ENCODE data around the gene GPM6B. TPM values are rescaled to one million over a fixed set of nuclear protein-coding genes. Genes with fewer than 3 reads are reported as not detected.
"Not testable (repeated sequence)": the region's sequence is repeated elsewhere in the genome, so short reads cannot be mapped to it uniquely, and the experiment has no call there.

The GPM6B gene
- total RNA-seq, 2 donors from 2014 or later, result not detected

DNA sequence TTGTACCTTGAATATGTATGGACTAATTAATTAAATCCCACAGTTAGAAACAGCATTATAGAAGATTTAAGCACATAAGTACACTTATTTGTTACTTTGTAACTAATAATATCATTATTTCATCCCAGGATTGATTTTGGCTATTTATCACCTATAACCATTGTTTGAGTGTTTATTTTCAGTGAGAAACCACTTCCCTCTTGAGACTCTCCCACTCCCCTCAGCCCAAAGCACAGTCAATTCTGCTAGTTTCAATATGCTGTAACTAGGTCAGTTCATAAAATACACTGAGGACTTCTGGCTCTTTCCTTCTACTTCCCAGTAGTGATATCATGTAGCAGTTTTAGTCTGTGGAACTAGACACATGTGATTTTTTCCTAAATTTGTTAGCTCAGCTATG is 66.1 kb downstream of the GPM6B start:
- no peak for DNase-seq
- H3K4me1 Mint-ChIP-seq, result peaks cover 12% of the 10 kb centered on the region
- peak overlapping the region; percentile 45 for H3K27ac Mint-ChIP-seq
- no peaks in the 10 kb centered on the region for H3K9me3 ChIP-seq (ENCODE audit: control insufficient read depth, low read length, poor library complexity, severe bottlenecking)
- peaks cover 2% of the 10 kb centered on the region for H3K36me3 Mint-ChIP-seq (ENCODE audit: low read depth)
- H3K4me3 Mint-ChIP-seq, result no peak overlapping the region
- no peak for ATAC-seq
- no peaks in the 10 kb centered on the region for H3K27me3 Mint-ChIP-seq

DNA sequence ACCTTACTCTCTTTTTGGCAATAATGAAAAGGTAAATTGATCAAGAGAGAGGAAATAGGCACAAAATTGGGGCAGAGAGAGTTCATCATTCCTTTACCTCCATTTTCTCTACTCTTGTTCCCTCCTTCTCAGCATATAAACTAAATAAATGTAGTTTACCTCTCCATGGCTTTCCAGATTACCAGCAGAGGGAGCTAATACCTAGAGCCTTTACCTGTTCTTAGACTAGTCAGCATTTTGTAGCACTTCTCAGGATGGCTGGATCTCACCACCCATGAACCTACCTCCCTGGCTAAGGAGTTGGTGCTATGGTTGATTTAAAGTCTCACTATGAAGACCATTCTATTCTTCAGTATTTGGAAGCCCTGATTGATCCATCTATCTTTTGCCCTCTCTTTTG is 66.7 kb downstream of the GPM6B start:
- DNase-seq (no peak), ATAC-seq (peak; percentile 76)
- Mint-ChIP-seq H3K27me3 (no peaks in the 10 kb centered on the region), H3K27ac (peak overlapping the region; percentile 45), H3K4me3 (no peak overlapping the region), H3K4me1 (peaks cover 12% of the 10 kb centered on the region), H3K36me3 (ENCODE audit: low read depth) (peaks cover 2% of the 10 kb centered on the region)
- no peaks in the 10 kb centered on the region for H3K9me3 ChIP-seq (ENCODE audit: control insufficient read depth, low read length, poor library complexity, severe bottlenecking)

DNA sequence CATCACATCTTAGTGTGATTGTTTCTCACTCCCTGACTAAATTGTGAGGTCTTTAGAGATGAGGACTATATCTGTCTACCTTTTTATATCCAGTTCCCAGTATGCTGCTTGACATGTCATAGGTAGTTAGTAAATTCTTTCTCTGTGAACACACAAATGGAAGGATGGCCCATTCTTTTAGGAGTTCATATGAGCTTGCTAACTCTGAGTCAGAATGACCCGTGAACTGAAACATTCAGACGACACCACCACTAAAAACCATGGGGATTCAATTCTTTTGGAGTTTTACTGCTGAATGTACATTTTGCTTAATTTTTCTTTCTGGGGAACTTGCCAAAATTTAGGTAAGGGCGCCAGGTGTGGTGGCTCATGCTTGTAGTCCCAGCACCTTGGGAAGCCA is 68.4 kb downstream of the GPM6B start:
- no peaks in the 10 kb centered on the region for H3K9me3 ChIP-seq (ENCODE audit: control insufficient read depth, low read length, poor library complexity, severe bottlenecking)
- Mint-ChIP-seq H3K27ac (no peak overlapping the region), H3K27me3 (no peaks in the 10 kb centered on the region), H3K4me3 (no peak overlapping the region), H3K36me3 (ENCODE audit: low read depth) (peaks cover 2% of the 10 kb centered on the region), H3K4me1 (peaks cover 12% of the 10 kb centered on the region)
- DNase-seq (no peak), ATAC-seq (no peak)

DNA sequence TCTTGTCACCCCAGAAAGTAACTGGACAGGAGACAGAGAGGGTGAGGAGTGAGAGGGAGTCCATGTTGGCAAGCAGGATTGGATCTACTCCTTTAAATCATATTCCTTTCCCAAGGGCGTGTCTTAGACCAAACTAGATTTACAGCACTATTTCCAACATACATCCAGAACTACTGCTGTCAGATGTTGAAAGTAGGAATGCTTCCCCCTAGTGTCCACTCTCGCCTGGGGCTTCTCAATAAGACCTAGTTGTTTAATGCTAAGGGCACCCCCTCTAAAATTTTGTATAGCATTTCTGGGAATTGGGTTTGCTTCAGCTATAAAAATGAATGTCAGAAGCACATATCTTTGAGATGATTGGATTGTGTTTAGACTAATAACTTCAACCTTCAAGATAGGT is 69.1 kb downstream of the GPM6B start:
- DNase-seq (peak in 1 of 3 donors; percentile 14), ATAC-seq (peak; percentile 59)
- peaks cover 2% of the 10 kb centered on the region for H3K36me3 Mint-ChIP-seq (ENCODE audit: low read depth)
- no peaks in the 10 kb centered on the region for H3K27me3 Mint-ChIP-seq
- no peaks in the 10 kb centered on the region for H3K9me3 ChIP-seq (ENCODE audit: control insufficient read depth, low read length, poor library complexity, severe bottlenecking)
- peak overlapping the region; percentile 69 for H3K27ac Mint-ChIP-seq
- H3K4me1 Mint-ChIP-seq, result peaks cover 8% of the 10 kb centered on the region
- H3K4me3 Mint-ChIP-seq, result no peak overlapping the region

DNA sequence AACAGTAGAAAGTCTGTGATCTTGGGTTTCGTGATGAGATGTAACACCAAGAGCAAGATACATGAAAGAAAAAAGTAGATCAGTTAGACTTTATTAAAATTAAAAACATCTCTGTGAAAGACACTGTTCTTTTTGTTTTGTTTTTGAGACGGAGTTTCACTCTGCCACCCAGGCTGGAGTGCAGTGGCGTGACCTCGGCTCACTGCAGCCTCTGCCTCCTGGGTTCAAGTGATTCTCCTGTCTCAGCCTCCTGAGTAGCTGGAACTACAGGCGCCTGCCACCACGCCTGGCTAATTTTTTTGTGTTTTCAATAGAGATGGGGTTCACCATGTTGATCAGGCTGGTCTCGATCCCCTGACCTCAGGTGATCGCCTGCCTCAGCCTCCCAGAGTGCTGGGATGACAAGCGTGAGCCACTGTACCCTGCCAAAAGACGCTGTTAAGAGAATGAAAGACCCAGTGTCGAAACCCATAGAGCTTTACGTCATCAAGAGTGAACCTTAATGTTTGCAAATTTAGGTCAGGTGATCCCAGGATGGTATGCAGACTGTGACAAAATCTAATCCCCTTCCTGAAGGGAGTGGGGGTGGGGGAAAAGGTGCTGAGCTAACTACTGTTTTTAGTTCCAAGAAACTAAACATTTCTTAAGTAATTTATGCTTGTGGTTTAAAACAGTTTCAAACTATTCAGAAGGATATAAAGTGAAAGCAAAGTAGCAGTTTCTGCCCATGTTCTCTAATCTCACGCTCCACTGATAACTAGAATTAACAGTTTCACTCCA is 74.3 kb downstream of the GPM6B start:
- H3K27me3 Mint-ChIP-seq, result no peaks in the 10 kb centered on the region
- peak; percentile 98 for ATAC-seq
- no peaks in the 10 kb centered on the region for H3K9me3 ChIP-seq (ENCODE audit: control insufficient read depth, low read length, poor library complexity, severe bottlenecking)
- H3K4me3 Mint-ChIP-seq, result peak overlapping the region; percentile 84
- H3K4me1 Mint-ChIP-seq, result peaks cover 11% of the 10 kb centered on the region
- peaks cover 2% of the 10 kb centered on the region for H3K36me3 Mint-ChIP-seq (ENCODE audit: low read depth)
- DNase-seq, result peak in 2 of 3 donors; percentile 23
- peak overlapping the region; percentile 94 for H3K27ac Mint-ChIP-seq

DNA sequence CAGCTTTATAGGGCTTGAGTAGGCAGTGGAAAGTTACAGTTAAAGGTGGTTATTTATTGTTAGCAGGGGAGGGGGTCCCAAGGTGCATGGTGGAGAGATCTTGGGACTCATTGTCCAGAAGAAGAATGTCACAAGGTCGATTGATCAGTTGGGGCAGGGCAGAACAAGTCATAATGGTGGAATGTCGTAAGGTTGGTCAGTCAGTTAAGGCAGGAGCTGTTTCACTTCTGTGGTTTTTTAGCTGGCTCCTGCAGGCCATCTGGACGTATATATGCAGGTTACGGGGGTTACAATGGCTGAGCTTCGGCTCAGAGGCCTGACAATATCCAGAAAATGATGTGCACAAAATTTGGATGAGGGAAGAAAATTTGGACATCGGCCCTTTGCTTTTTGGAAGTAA is 75.2 kb downstream of the GPM6B start:
- H3K9me3 ChIP-seq (ENCODE audit: control insufficient read depth, low read length, poor library complexity, severe bottlenecking), result no peaks in the 10 kb centered on the region
- H3K27me3 Mint-ChIP-seq, result no peaks in the 10 kb centered on the region
- DNase-seq (no peak), ATAC-seq (no peak)
- H3K4me1 Mint-ChIP-seq, result peaks cover 10% of the 10 kb centered on the region
- no peaks in the 10 kb centered on the region for H3K36me3 Mint-ChIP-seq (ENCODE audit: low read depth)
- peak overlapping the region; percentile 49 for H3K4me3 Mint-ChIP-seq
- peak overlapping the region; percentile 94 for H3K27ac Mint-ChIP-seq

DNA sequence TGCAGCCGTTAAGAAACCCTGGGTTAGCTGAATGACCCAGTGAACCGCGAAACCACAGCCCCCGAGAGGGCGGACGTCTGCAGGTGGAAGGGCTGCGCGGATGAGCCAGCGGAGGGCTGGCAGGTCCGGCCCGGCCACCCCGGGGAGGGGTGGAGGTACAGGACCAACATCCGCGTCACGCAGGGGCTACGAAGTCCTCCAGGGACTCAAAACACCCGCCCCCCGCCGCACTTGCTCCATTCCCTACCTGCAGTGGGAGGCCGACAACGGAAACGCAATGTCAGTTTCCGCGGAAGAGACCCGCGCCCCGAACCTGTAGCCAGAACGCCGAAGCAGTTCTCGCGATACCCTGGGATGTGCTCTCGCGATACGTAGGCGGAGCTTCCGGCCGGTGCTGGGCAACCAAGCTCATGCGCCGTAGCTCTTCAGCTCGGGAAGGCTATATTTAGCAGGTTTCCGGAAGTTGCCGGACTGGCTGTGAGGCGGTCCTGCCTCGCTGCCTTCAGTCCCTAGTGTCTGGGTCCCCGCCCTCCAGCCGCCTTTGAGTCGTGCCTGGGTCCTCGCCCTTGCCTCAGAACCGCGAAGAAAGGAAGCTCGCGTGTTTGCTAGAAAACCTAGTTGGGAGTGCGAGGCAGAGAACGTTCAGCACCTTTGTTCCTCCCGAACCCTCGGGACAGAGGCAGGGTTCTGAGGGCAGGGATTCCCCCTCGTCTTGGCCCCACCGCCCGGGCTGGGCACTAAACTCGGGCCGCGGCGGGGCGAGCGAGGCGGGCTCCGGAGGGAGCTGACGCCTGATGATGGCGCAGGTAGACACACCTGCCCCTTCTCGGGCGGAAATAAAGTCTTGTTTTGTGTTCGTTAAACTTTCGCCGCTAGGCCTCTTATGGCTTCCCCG is 82.4 kb downstream of the GPM6B start, which contains the start of the genes OFD1 and TRAPPC2:
Gene OFD1 (plus strand): TSS at position 471 of the 895 bp plus-strand sequence. CDS start 324 bp downstream, at position 795.
Gene TRAPPC2 (minus strand): TSS at position 343 of the 895 bp plus-strand sequence. CDS start 14,657 bp downstream, outside the sequence.
- Mint-ChIP-seq H3K27me3 (no peaks in the 10 kb centered on the region), H3K4me3 (peak within 1 kb of the TSS; percentile 95), H3K36me3 (ENCODE audit: low read depth) (peaks cover 10% of the 10 kb centered on the region), H3K27ac (peak within 1 kb of the TSS; percentile 97), H3K4me1 (peaks cover 31% of the 10 kb centered on the region)
- no peaks in the 10 kb centered on the region for H3K9me3 ChIP-seq (ENCODE audit: control insufficient read depth, low read length, poor library complexity, severe bottlenecking)
- ATAC-seq (peak; percentile 88), DNase-seq (peak; percentile 75 to 83 (median 80))

DNA sequence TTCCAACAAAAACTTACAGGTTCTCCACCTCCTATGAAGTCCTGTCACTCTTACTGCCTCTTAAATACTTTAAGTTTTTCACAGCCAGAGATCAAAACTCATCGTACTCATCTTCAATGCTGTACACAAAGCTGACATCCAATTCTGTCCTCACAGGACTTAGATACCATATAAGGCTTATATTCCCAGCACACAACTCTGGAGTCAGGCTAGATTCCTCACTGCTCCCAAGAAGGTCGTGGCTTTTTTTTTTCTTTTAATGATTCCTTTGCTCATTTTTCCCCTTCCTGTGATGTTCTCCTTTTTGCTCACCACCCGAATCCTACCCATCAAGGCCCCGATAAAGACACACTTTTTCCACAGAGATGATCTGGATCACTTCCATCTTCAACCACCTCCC is 83.4 kb downstream of the GPM6B start:
- ATAC-seq (no peak), DNase-seq (no peak)
- Mint-ChIP-seq H3K36me3 (ENCODE audit: low read depth) (peaks cover 10% of the 10 kb centered on the region), H3K27ac (peak overlapping the region; percentile 97), H3K4me1 (peaks cover 31% of the 10 kb centered on the region), H3K27me3 (no peaks in the 10 kb centered on the region), H3K4me3 (peak overlapping the region; percentile 95)
- H3K9me3 ChIP-seq (ENCODE audit: control insufficient read depth, low read length, poor library complexity, severe bottlenecking), result no peaks in the 10 kb centered on the region

DNA sequence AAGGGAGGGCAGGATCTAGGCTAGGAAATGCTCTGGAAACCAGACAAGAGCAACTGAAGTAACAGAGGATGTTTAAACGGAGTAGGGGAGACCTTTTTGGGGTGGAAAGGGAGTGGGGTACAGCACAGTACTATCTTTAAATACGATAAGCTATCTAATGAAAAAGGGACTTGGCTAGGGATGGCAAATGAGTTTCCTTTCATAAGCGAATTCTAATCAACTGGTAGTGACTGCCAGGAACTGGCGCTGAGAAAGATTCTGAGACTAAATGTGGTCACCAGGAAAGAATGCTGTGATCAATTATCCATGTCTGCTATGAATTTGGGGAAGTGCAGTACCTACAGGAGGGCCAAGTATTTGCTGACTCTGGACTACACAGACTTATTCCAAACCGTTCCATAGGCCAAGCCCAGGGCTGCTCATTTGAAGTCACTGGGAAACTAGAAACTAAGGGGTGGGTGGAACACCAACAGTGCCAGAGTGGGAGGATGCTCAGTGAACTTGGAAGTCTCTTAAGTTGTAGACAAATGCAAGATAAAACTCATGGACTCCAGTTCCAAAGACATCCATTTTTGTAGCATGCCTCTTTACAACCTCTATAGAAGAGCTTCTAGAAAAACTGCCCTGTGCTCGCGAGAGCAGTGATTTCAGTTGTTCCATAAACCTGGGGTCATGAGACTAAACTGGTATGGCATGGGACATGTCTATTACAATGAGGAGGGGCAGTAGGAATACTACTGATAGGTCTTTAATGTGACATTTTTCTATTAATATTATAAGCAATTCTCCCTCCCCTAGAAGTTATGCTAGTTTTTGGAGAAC is 84.4 kb downstream of the GPM6B start:
- no peaks in the 10 kb centered on the region for H3K27me3 Mint-ChIP-seq
- H3K9me3 ChIP-seq (ENCODE audit: control insufficient read depth, low read length, poor library complexity, severe bottlenecking), result no peaks in the 10 kb centered on the region
- peak overlapping the region; percentile 69 for H3K4me3 Mint-ChIP-seq
- H3K27ac Mint-ChIP-seq, result peak overlapping the region; percentile 97
- H3K36me3 Mint-ChIP-seq (ENCODE audit: low read depth), result peaks cover 12% of the 10 kb centered on the region
- DNase-seq (no peak), ATAC-seq (no peak)
- peaks cover 33% of the 10 kb centered on the region for H3K4me1 Mint-ChIP-seq

DNA sequence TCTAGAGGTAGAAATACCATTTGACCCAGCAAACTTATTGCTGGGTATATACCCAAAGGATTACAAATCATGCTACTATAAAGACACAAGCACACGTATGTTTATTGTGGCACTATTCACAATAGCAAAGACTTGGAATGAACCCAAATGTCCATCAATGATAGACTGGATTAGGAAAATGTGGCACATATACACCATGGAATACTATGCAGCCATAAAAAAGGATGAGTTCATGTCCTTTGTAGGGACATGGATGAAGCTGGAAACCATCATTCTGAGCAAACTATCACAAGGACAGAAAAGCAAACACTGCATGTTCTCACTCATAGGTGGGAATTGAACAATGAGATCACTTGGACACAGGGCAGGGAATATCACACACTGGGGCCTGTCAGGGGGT is 86.4 kb downstream of the GPM6B start:
- not testable (repeated sequence) for H3K27ac Mint-ChIP-seq; H3K27me3 Mint-ChIP-seq; ATAC-seq; DNase-seq; H3K4me3 Mint-ChIP-seq; H3K9me3 ChIP-seq (ENCODE audit: control insufficient read depth, low read length, poor library complexity, severe bottlenecking)
- Mint-ChIP-seq H3K4me1 (peaks cover 38% of the 10 kb centered on the region), H3K36me3 (ENCODE audit: low read depth) (peaks cover 13% of the 10 kb centered on the region)

DNA sequence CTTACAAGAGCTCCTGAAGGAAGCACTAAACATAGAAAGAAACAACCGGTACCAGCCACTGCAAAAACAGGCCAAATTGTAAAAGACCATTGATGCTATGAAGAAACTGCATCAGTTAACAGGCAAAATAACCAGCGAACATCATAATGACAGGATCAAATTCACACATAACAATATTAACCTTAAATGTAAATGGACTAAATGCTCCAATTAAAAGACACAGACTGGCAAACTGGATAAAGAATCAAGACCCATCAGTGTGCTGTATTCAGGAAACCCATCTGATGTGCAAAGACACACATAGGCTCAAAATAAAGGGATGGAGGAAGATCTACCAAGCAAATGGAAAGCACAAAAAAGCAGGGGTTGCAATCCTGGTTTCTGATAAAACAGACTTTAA is 90.3 kb downstream of the GPM6B start:
- not testable (repeated sequence) for H3K4me3 Mint-ChIP-seq; H3K36me3 Mint-ChIP-seq (ENCODE audit: low read depth); H3K9me3 ChIP-seq (ENCODE audit: control insufficient read depth, low read length, poor library complexity, severe bottlenecking); DNase-seq; ATAC-seq; H3K27me3 Mint-ChIP-seq
- Mint-ChIP-seq H3K4me1 (peaks cover 27% of the 10 kb centered on the region), H3K27ac (peak overlapping the region; percentile 78)

DNA sequence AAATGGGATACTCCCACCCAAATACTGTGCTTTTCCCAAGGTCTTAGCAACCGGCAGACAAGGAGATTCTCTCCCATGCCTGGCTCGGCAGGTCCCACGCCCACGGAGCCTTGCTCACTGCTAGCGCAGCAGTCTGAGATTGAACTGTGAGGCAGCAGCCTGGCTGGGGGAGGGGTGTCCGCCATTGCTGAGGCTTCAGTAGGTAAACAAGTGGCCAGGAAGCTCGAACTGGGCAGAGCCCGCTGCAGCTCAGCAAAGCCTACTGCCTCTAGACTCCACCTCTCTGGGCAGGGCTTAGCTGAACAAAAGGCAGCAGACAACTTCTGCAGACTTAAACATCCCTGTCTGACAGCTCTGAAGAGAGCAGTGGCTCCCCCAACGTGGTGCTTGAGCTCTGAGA is 92.0 kb downstream of the GPM6B start:
- peaks cover 26% of the 10 kb centered on the region for H3K4me1 Mint-ChIP-seq
- H3K27ac Mint-ChIP-seq, result peak overlapping the region; percentile 78
- H3K27me3 Mint-ChIP-seq; H3K36me3 Mint-ChIP-seq (ENCODE audit: low read depth); H3K9me3 ChIP-seq (ENCODE audit: control insufficient read depth, low read length, poor library complexity, severe bottlenecking): not testable (repeated sequence)
- peak; percentile 13 to 45 (median 29) for DNase-seq
- peak; percentile 63 for ATAC-seq
- peak overlapping the region; percentile 53 for H3K4me3 Mint-ChIP-seq

Measured in T-helper 17 cell (primary cell).